IMR-90 (cell line): Measurements from ENCODE around the gene SAMD5. TPM values are rescaled to one million over a fixed set of nuclear protein-coding genes. Genes with fewer than 3 reads are reported as not detected.
A peak's percentile ranks its signal among the peaks of the same experiment; 100 is the strongest.

Experiments used
- ATAC-seq: fragments of 200-7000 bp; cut with Tn5 transposase; 2 replicates; pipeline ENCODE4 v1.9.1; 2020; ENCODE audit warnings: low read depth, mild to moderate bottlenecking, moderate library complexity
- BruUV-seq: library from RNA; stranded (reverse); fragments of 400-500 nt; replicated peaks from 2 replicates; lab custom pipeline; 2021; lab: Mats Ljungman, UMichigan
- CTCF ChIA-PET: fragments of 300-600 bp; formaldehyde crosslinking; extraction: SDS; loops from one replicate; lab custom pipeline; 2021; ENCODE audit warnings: antibody characterized with exemption; lab: Yijun Ruan, JAX
- POLR2A ChIA-PET: fragments of 300-600 bp; sonication (Branson Sonifier 250); formaldehyde crosslinking; loops from one replicate; lab custom pipeline; 2022; ENCODE audit warnings: antibody characterized with exemption; ENCODE audit not compliant: unreplicated experiment; lab: Charles Lee
- DNase-seq: peaks from one replicate; pipeline ENCODE4 v3.0.0; 2013
- H2AFZ ChIP-seq: replicated peaks from 2 replicates; pipeline ENCODE3; 2013; ENCODE audit warnings: low read length, mild to moderate bottlenecking; ENCODE audit not compliant: poor library complexity
- H2AK5ac ChIP-seq: 2 replicates; pipeline ENCODE4 v1.6.1; 2013; ENCODE audit warnings: low read depth, low read length, inconsistent platforms
- H2AK9ac ChIP-seq: replicated peaks from 2 replicates; pipeline ENCODE3; 2013; ENCODE audit warnings: mild to moderate bottlenecking, low read depth, low read length, moderate library complexity; ENCODE audit not compliant: poor library complexity
- H2BK120ac ChIP-seq: 2 replicates; pipeline ENCODE4 v1.6.1; 2013; ENCODE audit warnings: low read depth, low read length, inconsistent platforms
- H2BK15ac ChIP-seq: 3 replicates; pipeline ENCODE4 v1.6.1; 2013; ENCODE audit warnings: low read depth, low read length, inconsistent platforms
- H2BK20ac ChIP-seq: 2 replicates; pipeline ENCODE4 v1.6.1; 2013; ENCODE audit warnings: low read depth, mild to moderate bottlenecking, inconsistent platforms, low read length, moderate library complexity
- H2BK5ac ChIP-seq: 2 replicates; pipeline ENCODE4 v1.6.1; 2013; ENCODE audit warnings: mild to moderate bottlenecking, low read depth, low read length, inconsistent platforms; ENCODE audit not compliant: poor library complexity, severe bottlenecking
- H3K14ac ChIP-seq: replicated peaks from 2 replicates; pipeline ENCODE4 v1.6.1; 2013; ENCODE audit warnings: low read depth, low read length, inconsistent platforms
- H3K18ac ChIP-seq: 2 replicates; pipeline ENCODE4 v1.6.1; 2013; ENCODE audit warnings: low read depth, low read length, control low read depth
- H3K23ac ChIP-seq: 2 replicates; pipeline ENCODE4 v1.6.1; 2013; ENCODE audit warnings: low read depth, low read length, inconsistent platforms
- H3K27ac ChIP-seq: 2 replicates; pipeline ENCODE4 v1.5.1; 2013; ENCODE audit warnings: mild to moderate bottlenecking, control low read depth, low read length; ENCODE audit not compliant: insufficient read depth
- H3K27me3 ChIP-seq: 2 replicates; pipeline ENCODE4 v1.6.1; 2013; ENCODE audit warnings: low read length; ENCODE audit not compliant: control insufficient read depth, insufficient read depth
- H3K36me3 ChIP-seq: 2 replicates; pipeline ENCODE4 v1.6.1; 2013; ENCODE audit warnings: low read length, mixed read lengths; ENCODE audit not compliant: control insufficient read depth, insufficient read depth
- H3K4ac ChIP-seq: 2 replicates; pipeline ENCODE4 v1.6.1; 2013; ENCODE audit warnings: low read depth, low read length, inconsistent platforms
- H3K4me1 ChIP-seq: 2 replicates; pipeline ENCODE4 v1.6.1; 2013; ENCODE audit warnings: low read length, mixed read lengths; ENCODE audit not compliant: control insufficient read depth, insufficient read depth
- H3K4me2 ChIP-seq: 2 replicates; pipeline ENCODE4 v1.6.1; 2013; ENCODE audit warnings: low read depth, mild to moderate bottlenecking, control low read depth, low read length, moderate library complexity
- H3K4me3 ChIP-seq: 2 replicates; pipeline ENCODE4 v1.5.1; 2013; ENCODE audit warnings: low read depth, mild to moderate bottlenecking, control low read depth, low read length, moderate library complexity; ENCODE audit not compliant: insufficient read depth
- H3K56ac ChIP-seq: 2 replicates; pipeline ENCODE4 v1.6.1; 2013; ENCODE audit warnings: low read length, inconsistent platforms; ENCODE audit not compliant: insufficient read depth; ENCODE audit errors: extremely low read depth
- H3K79me1 ChIP-seq, 2 experiments: 2 replicates each; pipeline ENCODE4 v1.6.1; 2013; ENCODE audit warnings: low read length in 2 of 2, inconsistent platforms in 1 of 2, low read depth in 1 of 2
- H3K9ac ChIP-seq: 2 replicates; pipeline ENCODE4 v1.6.1; 2013; ENCODE audit warnings: low read depth, low read length, control low read depth
- H3K9me1 ChIP-seq: 2 replicates; pipeline ENCODE4 v1.6.1; 2013; ENCODE audit warnings: low read length, inconsistent platforms; ENCODE audit not compliant: insufficient read depth
- H3K9me3 ChIP-seq: 2 replicates; pipeline ENCODE4 v1.6.1; 2013; ENCODE audit warnings: low read length; ENCODE audit not compliant: control insufficient read depth, insufficient read depth
- H4K20me1 ChIP-seq: 2 replicates; pipeline ENCODE4 v1.6.1; 2013; ENCODE audit warnings: low read length, inconsistent platforms; ENCODE audit not compliant: insufficient read depth
- H4K5ac ChIP-seq: 2 replicates; pipeline ENCODE4 v1.6.1; 2013; ENCODE audit warnings: mild to moderate bottlenecking, low read depth, low read length, control low read depth
- H4K8ac ChIP-seq, 2 experiments: 2 replicates each; pipeline ENCODE4 v1.6.1; 2013; ENCODE audit warnings: low read depth in 2 of 2, low read length in 2 of 2, control low read depth in 1 of 2, inconsistent platforms in 1 of 2
- H4K91ac ChIP-seq: 2 replicates; pipeline ENCODE4 v1.6.1; 2013; ENCODE audit warnings: low read depth, low read length, inconsistent platforms; ENCODE audit not compliant: insufficient read depth
- BHLHE40 ChIP-seq: fragments of 150-350 bp; IDR thresholded peaks from 2 replicates; pipeline ENCODE4 v1.6.1; 2016; ENCODE audit warnings: mild to moderate bottlenecking, low read depth, low read length
- CEBPB ChIP-seq: IDR thresholded peaks from 2 replicates; pipeline ENCODE4 v1.6.1; 2012; ENCODE audit warnings: low read depth, low read length, improper control_type of control experiment
- CHD1 ChIP-seq: IDR thresholded peaks from 2 replicates; pipeline ENCODE4 v1.6.1; 2012; ENCODE audit warnings: low read depth, low read length, improper control_type of control experiment
- MAZ ChIP-seq: IDR thresholded peaks from 2 replicates; pipeline ENCODE4 v1.6.1; 2012; ENCODE audit warnings: low read depth, mild to moderate bottlenecking, low read length, improper control_type of control experiment, moderate library complexity, borderline replicate concordance
- MXI1 ChIP-seq: IDR thresholded peaks from 2 replicates; pipeline ENCODE4 v1.6.1; 2012; ENCODE audit warnings: low read depth, mild to moderate bottlenecking, low read length, moderate library complexity, borderline replicate concordance
- POLR2A ChIP-seq: IDR thresholded peaks from 2 replicates; pipeline ENCODE4 v1.6.1; 2012; ENCODE audit warnings: mild to moderate bottlenecking, low read depth, low read length
- RAD21 ChIP-seq: IDR thresholded peaks from 2 replicates; pipeline ENCODE4 v1.6.1; 2012; ENCODE audit warnings: low read length, improper control_type of control experiment
- RCOR1 ChIP-seq: IDR thresholded peaks from 2 replicates; pipeline ENCODE4 v1.6.1; 2012; ENCODE audit warnings: mild to moderate bottlenecking, low read length, improper control_type of control experiment; ENCODE audit not compliant: insufficient replicate concordance
- RFX5 ChIP-seq: IDR thresholded peaks from 2 replicates; pipeline ENCODE4 v1.8.0; 2012; ENCODE audit warnings: low read depth, mild to moderate bottlenecking, low read length, moderate library complexity
- SMC3 ChIP-seq: fragments of 150-350 bp; IDR thresholded peaks from 2 replicates; pipeline ENCODE4 v1.6.1; 2016; ENCODE audit warnings: low read depth, mild to moderate bottlenecking, antibody characterized with exemption, low read length, moderate library complexity
- USF2 ChIP-seq: fragments of 150-350 bp; IDR thresholded peaks from 2 replicates; pipeline ENCODE4 v1.6.1; 2017; ENCODE audit warnings: mild to moderate bottlenecking, antibody characterized with exemption, low read length, low read depth
- WGBS, 2 experiments: methylation state at CpG; one replicate each; pipeline versions ENCODE4 v1.1.5 to v1.1.7; 2013; ENCODE audit warnings: missing lambda C conversion rate in 2 of 2; ENCODE audit not compliant: insufficient read length in 1 of 2; ENCODE audit errors: extremely low coverage in 2 of 2; 5-methylcytosine and 5-hydroxymethylcytosine counted together
- dilution Hi-C: fragments of 300-500 bp; cut with HindIII; formaldehyde crosslinking; loops from one replicate; pipeline ENCODE4 v1.14.3; 2018; ENCODE audit warnings: low sequenced_read_pairs; ENCODE audit not compliant: unreplicated experiment
- in situ Hi-C: fragments of 300-500 bp; cut with MboI; formaldehyde crosslinking; loops from 3 replicates; pipeline ENCODE4 v1.14.3; 2019; ENCODE audit warnings: low sequenced_read_pairs, inconsistent platforms, mixed read lengths
- intact Hi-C: fragments of 100-400 bp; cut with micrococcal nuclease; formaldehyde crosslinking; loops from 2 replicates; pipeline ENCODE4 v1.10.0; 2022
- polyA plus RNA-seq, 3 experiments: library from polyadenylated mRNA; depleted of rRNA; stranded (reverse); fragments of >200 nt; gene quantifications; 2 replicates each; pipeline ENCODE4 v1.2.3, GENCODE V29; 2012; ENCODE audit warnings: low replicate concordance in 1 of 3
- total RNA-seq: library from RNA; depleted of rRNA; stranded (reverse); fragments of >200 nt; gene quantifications from 2 replicates; pipeline ENCODE4 v1.2.3, GENCODE V29; 2012
- TF ChIP-seq, protein P1 (sequence below): fragments of 150-350 bp; IDR thresholded peaks from 2 replicates; pipeline ENCODE4 v1.6.1; 2016; ENCODE audit warnings: low read depth, mild to moderate bottlenecking, low read length, moderate library complexity, borderline replicate concordance

SAMD5 gene
- total and polyA plus RNA-seq, 2 of the 4 experiments (the other 2 are of a cell fraction), result 1.0 to 1.6 TPM

- Histone ChIP-seq H3K14ac (no peak overlapping the region; the same call in 1 of the 2 replicates), H3K79me1 (no peaks in the 10 kb centered on the region), H2BK120ac (no peak overlapping the region), H3K4ac (no peak overlapping the region), H4K8ac (no peak overlapping the region), H4K91ac (no peak overlapping the region), H2AK5ac (no peak overlapping the region), H3K4me3 (no peak overlapping the region), H4K20me1 (no peaks in the 10 kb centered on the region), H3K56ac (no peak overlapping the region), H3K4me2 (no peak overlapping the region), H2BK20ac (no peak overlapping the region), H3K36me3 (no peaks in the 10 kb centered on the region), H2BK5ac (no peak overlapping the region), H3K9me1 (no peaks in the 10 kb centered on the region), H2BK15ac (no peak overlapping the region), H3K27me3 (no peaks in the 10 kb centered on the region; the same call in 1 of the 2 replicates), H2AFZ (no peak overlapping the region), H3K9ac (no peak overlapping the region), H4K5ac (no peak overlapping the region), H3K4me1 (peaks cover 3% of the 10 kb centered on the region; the same call in 1 of the 2 replicates), H3K18ac (no peak overlapping the region), H2AK9ac (no peak overlapping the region), H3K23ac (no peak overlapping the region), H3K27ac (no peak overlapping the region), H3K9me3 (no peaks in the 10 kb centered on the region)
- no TSS peak for BruUV-seq
- ATAC-seq (peak; percentile 40; the same call in 1 of the 2 replicates), DNase-seq (no peak)
- CTCF ChIA-PET, result interaction anchor here (1.1 kb wide), 1 partner anchor 11 kb away, joined by 3 read pairs; no protein-coding TSS in a partner anchor
- intact Hi-C loops, result no loop called here
- no CpG with 5 or more reads among the region's 2 CpGs for WGBS, 2 experiments
- no peak for TF ChIP-seq USF2
- TF ChIP-seq MAZ, result no peak
- TF ChIP-seq MXI1, result no peak
- no peak for TF ChIP-seq RCOR1
- TF ChIP-seq CEBPB, result no peak
- TF ChIP-seq RFX5, result no peak
- TF ChIP-seq SMC3, result no peak
- no peak for TF ChIP-seq CHD1
- TF ChIP-seq POLR2A, result no peak
- TF ChIP-seq, protein P1, sequence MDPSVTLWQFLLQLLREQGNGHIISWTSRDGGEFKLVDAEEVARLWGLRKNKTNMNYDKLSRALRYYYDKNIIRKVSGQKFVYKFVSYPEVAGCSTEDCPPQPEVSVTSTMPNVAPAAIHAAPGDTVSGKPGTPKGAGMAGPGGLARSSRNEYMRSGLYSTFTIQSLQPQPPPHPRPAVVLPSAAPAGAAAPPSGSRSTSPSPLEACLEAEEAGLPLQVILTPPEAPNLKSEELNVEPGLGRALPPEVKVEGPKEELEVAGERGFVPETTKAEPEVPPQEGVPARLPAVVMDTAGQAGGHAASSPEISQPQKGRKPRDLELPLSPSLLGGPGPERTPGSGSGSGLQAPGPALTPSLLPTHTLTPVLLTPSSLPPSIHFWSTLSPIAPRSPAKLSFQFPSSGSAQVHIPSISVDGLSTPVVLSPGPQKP, result no peak
- TF ChIP-seq BHLHE40, result no peak
- TF ChIP-seq RAD21, result no peak
- dilution Hi-C loops, result no loop called here
- in situ Hi-C loops, result no loop called here
- POLR2A ChIA-PET, result no interaction called here
These were observed 95.0 kb downstream of the SAMD5 start for GRCh38 chr6:147603392-147604081.
